Spleen (tissue), 11 donors: Measurements from ENCODE around the gene GET4. TPM values are rescaled to one million over a fixed set of nuclear protein-coding genes. Genes with fewer than 3 reads are reported as not detected.

Experiments
- DNase-seq: peaks from one replicate; pipeline ENCODE4 v3.0.0-alpha.2; 2020
- H3K27ac ChIP-seq, 8 donors: fragments of 200-600 bp; sonication (generic) in 7 of 8; 1 replicate in 4 of 8; 2 replicates in 4 of 8; pipeline versions ENCODE4 v1.5.0 to v1.8.0; 2016 to 2021; ENCODE audit warnings: inconsistent platforms in 4 of 8, mild to moderate bottlenecking in 4 of 8, moderate library complexity in 1 of 8
- H3K27me3 ChIP-seq, 7 donors: fragments of 200-600 bp; sonication (generic) in 6 of 7; replicated peaks in 1 of 7; 1 replicate in 4 of 7; 2 replicates in 3 of 7; pipeline versions ENCODE4 v1.5.0 to v1.8.0; 2016 to 2021; ENCODE audit warnings: inconsistent platforms in 3 of 7, mild to moderate bottlenecking in 1 of 7
- H3K36me3 ChIP-seq, 6 donors: fragments of 200-600 bp; sonication (generic) in 5 of 6; 1 replicate in 4 of 6; 2 replicates in 2 of 6; pipeline versions ENCODE4 v1.5.0 to v1.8.0; 2016 to 2021; ENCODE audit warnings: inconsistent platforms in 2 of 6
- H3K4me1 ChIP-seq, 6 donors: fragments of 200-600 bp; sonication (generic) in 5 of 6; 1 replicate in 3 of 6; 2 replicates in 3 of 6; pipeline versions ENCODE4 v1.5.0 to v1.8.0; 2016 to 2021; ENCODE audit warnings: inconsistent platforms in 3 of 6
- H3K4me3 ChIP-seq, 8 donors: fragments of 200-600 bp; sonication (generic) in 7 of 8; 1 replicate in 4 of 8; 2 replicates in 4 of 8; pipeline versions ENCODE4 v1.5.0 to v1.8.0; 2016 to 2021; ENCODE audit warnings: inconsistent platforms in 4 of 8, mild to moderate bottlenecking in 4 of 8, moderate library complexity in 2 of 8
- H3K9me3 ChIP-seq, 8 donors: fragments of 200-600 bp; sonication (generic) in 7 of 8; 1 replicate in 4 of 8; 2 replicates in 4 of 8; pipeline versions ENCODE4 v1.5.0 to v1.8.0; 2016 to 2021; ENCODE audit warnings: inconsistent platforms in 4 of 8
- POLR2A ChIP-seq, 3 donors: fragments of 450-650 bp; IDR thresholded peaks; one replicate each; pipeline ENCODE4 v1.5.1; 2017; ENCODE audit warnings: antibody characterized with exemption in 3 of 3, mild to moderate bottlenecking in 1 of 3
- POLR2AphosphoS5 ChIP-seq, 3 donors: sonication (generic); formaldehyde crosslinking; IDR thresholded peaks; one replicate each; pipeline ENCODE4 v1.5.1; 2017; ENCODE audit warnings: antibody characterized with exemption in 3 of 3
- WGBS, 5 donors: extraction: QIAGEN DNeasy Blood & Tissue Kit in 3 of 5; methylation state at CpG; one replicate each; pipeline versions ENCODE4 v1.1.5 to v1.1.7; 2013 to 2018; 5-methylcytosine and 5-hydroxymethylcytosine counted together
- intact Hi-C: fragments of 100-400 bp; cut with DNase I; formaldehyde crosslinking; loops from one replicate; pipeline ENCODE4 v1.15.0; 2023; ENCODE audit warnings: low total_unique reads
- polyA plus RNA-seq, 3 donors: library from polyadenylated mRNA; stranded (reverse); fragments of 200-250 nt; gene quantifications; one replicate each; pipeline ENCODE4 v1.2.1, GENCODE V29; 2013
- total RNA-seq, 7 donors: library from RNA; depleted of rRNA in 3 of 7; stranded (reverse); fragments of >200 nt in 3 of 7; fragmentation: NEBNext Ultra II Directional in 4 of 7; extraction: Animal tissue kit (Norgen Biotek cat#: 25700) in 4 of 7; gene quantifications; one replicate each; pipeline versions ENCODE4 v1.1.0 to v1.2.1, GENCODE V29; 2016 to 2021
- TF ChIP-seq, protein P1 (sequence below), 11 experiments: fragments of 200-600 bp in 7 of 11; fragments of 450-650 bp in 4 of 11; sonication (generic) in 4 of 11; IDR thresholded peaks in 8 of 11; conservative IDR thresholded peaks in 3 of 11; 1 replicate in 7 of 11; 2 replicates in 4 of 11; pipeline versions ENCODE4 v1.4.0 to v1.8.0; 2016 to 2021; ENCODE audit warnings: antibody characterized with exemption in 11 of 11, inconsistent platforms in 4 of 11, mild to moderate bottlenecking in 1 of 11
- donor health status: healthy with polysubstance abuse.
- donor health status: DM: no; HTN: no; CAD: no; lungs with moderate emphysema.
- donor health status: DM: no; HTN: no; CAD: no.
- donor health status: Bipolar disorder and iron deficiency.
- donor health status: healthy.
- donor health status: DM: no; HTN: no; CAD: no.
- donor health status: DM: yes; HTN: yes; CAD: no.

The GET4 gene
- total and polyA plus RNA-seq, 10 donors, result 25.4 to 63.0 (median 36.1) TPM

GRCh38 chr7:896346-897075 is 20.2 kb downstream of the GET4 start:
- 92 to 96% (median 95%) methylated on average over 41 to 42 of the region's 42 CpGs for WGBS, 5 donors
- TF ChIP-seq, protein P1, sequence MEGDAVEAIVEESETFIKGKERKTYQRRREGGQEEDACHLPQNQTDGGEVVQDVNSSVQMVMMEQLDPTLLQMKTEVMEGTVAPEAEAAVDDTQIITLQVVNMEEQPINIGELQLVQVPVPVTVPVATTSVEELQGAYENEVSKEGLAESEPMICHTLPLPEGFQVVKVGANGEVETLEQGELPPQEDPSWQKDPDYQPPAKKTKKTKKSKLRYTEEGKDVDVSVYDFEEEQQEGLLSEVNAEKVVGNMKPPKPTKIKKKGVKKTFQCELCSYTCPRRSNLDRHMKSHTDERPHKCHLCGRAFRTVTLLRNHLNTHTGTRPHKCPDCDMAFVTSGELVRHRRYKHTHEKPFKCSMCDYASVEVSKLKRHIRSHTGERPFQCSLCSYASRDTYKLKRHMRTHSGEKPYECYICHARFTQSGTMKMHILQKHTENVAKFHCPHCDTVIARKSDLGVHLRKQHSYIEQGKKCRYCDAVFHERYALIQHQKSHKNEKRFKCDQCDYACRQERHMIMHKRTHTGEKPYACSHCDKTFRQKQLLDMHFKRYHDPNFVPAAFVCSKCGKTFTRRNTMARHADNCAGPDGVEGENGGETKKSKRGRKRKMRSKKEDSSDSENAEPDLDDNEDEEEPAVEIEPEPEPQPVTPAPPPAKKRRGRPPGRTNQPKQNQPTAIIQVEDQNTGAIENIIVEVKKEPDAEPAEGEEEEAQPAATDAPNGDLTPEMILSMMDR (IDR thresholded peaks at IDR 0.05 in 8 of 11, conservative IDR thresholded peaks at IDR 0.05 in 3 of 11), result no peak
- TF ChIP-seq POLR2AphosphoS5 (IDR thresholded peaks at IDR 0.05), result peak in 1 of 3 donors; percentile 44
- intact Hi-C loops, result no loop called here
- H3K27me3 ChIP-seq, result peaks cover 0 to 5% (median 0%) of the 10 kb centered on the region in 7 donors
- no peaks in the 10 kb centered on the region for H3K9me3 ChIP-seq
- H3K4me3 ChIP-seq, result no peak overlapping the region
- H3K27ac ChIP-seq, result no peak overlapping the region
- H3K36me3 ChIP-seq, result peaks cover 0 to 93% (median 63%) of the 10 kb centered on the region in 6 donors
- peak; percentile 72 for DNase-seq
- peaks cover 0 to 35% (median 18%) of the 10 kb centered on the region in 6 donors for H3K4me1 ChIP-seq

- H3K36me3 ChIP-seq, result peaks cover 0 to 87% (median 57%) of the 10 kb centered on the region in 6 donors
- peaks cover 0 to 5% (median 0%) of the 10 kb centered on the region in 7 donors for H3K27me3 ChIP-seq
- peak; percentile 71 for DNase-seq
- no peak overlapping the region for H3K4me3 ChIP-seq
- H3K27ac ChIP-seq, result no peak overlapping the region
- TF ChIP-seq POLR2A (IDR thresholded peaks at IDR 0.05), result no peak
- peak in 2 of 3 donors; percentile 5 to 32 for TF ChIP-seq POLR2AphosphoS5 (IDR thresholded peaks at IDR 0.05)
- intact Hi-C loops, result no loop called here
- no peaks in the 10 kb centered on the region for H3K9me3 ChIP-seq
- 84 to 91% (median 89%) methylated on average over 7 to 14 of the region's 14 CpGs for WGBS, 5 donors
- peaks cover 0 to 40% (median 19%) of the 10 kb centered on the region in 6 donors for H3K4me1 ChIP-seq
Measured at GRCh38 chr7:897086-897485, 20.7 kb downstream of the GET4 start.

GRCh38 chr7:897771-898376 is 21.5 kb downstream of the GET4 start:
- TF ChIP-seq POLR2A (IDR thresholded peaks at IDR 0.05) (no peak), POLR2AphosphoS5 (IDR thresholded peaks at IDR 0.05) (peak; percentile 66 to 72 (median 71))
- TF ChIP-seq, protein P1 (IDR thresholded peaks at IDR 0.05 in 8 of 11, conservative IDR thresholded peaks at IDR 0.05 in 3 of 11), result no peak
- 62 to 80% (median 70%) methylated on average over 14 to 27 of the region's 27 CpGs for WGBS, 5 donors
- peak; percentile 79 for DNase-seq

GRCh38 chr7:898460-898854 is 22.1 kb downstream of the GET4 start:
- Histone ChIP-seq H3K27me3 (peaks cover 0 to 5% (median 0%) of the 10 kb centered on the region in 7 donors), H3K4me3 (no peak overlapping the region), H3K9me3 (no peaks in the 10 kb centered on the region), H3K36me3 (peaks cover 0 to 83% (median 53%) of the 10 kb centered on the region in 6 donors), H3K4me1 (peaks cover 0 to 40% (median 19%) of the 10 kb centered on the region in 6 donors), H3K27ac (peak overlapping the region in 3 of 8 donors; percentile 32 to 50 (median 39))
- TF ChIP-seq POLR2A (IDR thresholded peaks at IDR 0.05), result no peak
- intact Hi-C loops, result no loop called here
- no peak for DNase-seq
- WGBS, 5 donors, result 78 to 87% (median 83%) methylated on average over 2 to 18 of the region's 18 CpGs

More at GRCh38 chr7:897771-898376, 21.5 kb downstream of the GET4 start:
- H3K4me3 ChIP-seq, result no peak overlapping the region
- intact Hi-C loops, result no loop called here
- H3K27me3 ChIP-seq, result peaks cover 0 to 5% (median 0%) of the 10 kb centered on the region in 7 donors
- peaks cover 0 to 85% (median 54%) of the 10 kb centered on the region in 6 donors for H3K36me3 ChIP-seq
- peaks cover 0 to 40% (median 19%) of the 10 kb centered on the region in 6 donors for H3K4me1 ChIP-seq
- no peaks in the 10 kb centered on the region for H3K9me3 ChIP-seq
- H3K27ac ChIP-seq, result peak overlapping the region in 4 of 8 donors; percentile 31 to 50 (median 36)
